HUDEP-2 (cell line): ENCODE measurements around the gene ATRIP.
"Not testable (repeated sequence)": the region's sequence is repeated elsewhere in the genome, so short reads cannot be mapped to it uniquely, and the experiment has no call there.

Experiments used
- DNase-seq, 76 experiments: peaks; one replicate each; lab custom pipeline; 2025; ENCODE audit not compliant: unreplicated experiment in 76 of 76; lab: John Stamatoyannopoulos, UW

The ATRIP gene

GRCh38 chr3:48466386-48467109 lies 20.0 kb downstream of the ATRIP start:
- peak in 10 of 76 experiments; percentile 5 to 42 (median 14) for DNase-seq

- DNase-seq, result no peak
Measured at GRCh38 chr3:48467110-48467454, 20.5 kb downstream of the ATRIP start.

GRCh38 chr3:48467473-48468267 lies 21.1 kb downstream of the ATRIP start:
- no peak for DNase-seq

- no peak for DNase-seq
Measured at GRCh38 chr3:48468329-48468731, 21.8 kb downstream of the ATRIP start.

- DNase-seq, result no peak
Measured at GRCh38 chr3:48469046-48469915, 22.7 kb downstream of the ATRIP start.

- peak in 6 of 76 experiments; percentile 12 to 30 (median 14) for DNase-seq
Measured at GRCh38 chr3:48470286-48470685, 23.7 kb downstream of the ATRIP start.

- peak in 46 of 76 experiments; percentile 7 to 84 (median 56) for DNase-seq
Measured at GRCh38 chr3:48472673-48472922, 26.1 kb downstream of the ATRIP start.

DNA sequence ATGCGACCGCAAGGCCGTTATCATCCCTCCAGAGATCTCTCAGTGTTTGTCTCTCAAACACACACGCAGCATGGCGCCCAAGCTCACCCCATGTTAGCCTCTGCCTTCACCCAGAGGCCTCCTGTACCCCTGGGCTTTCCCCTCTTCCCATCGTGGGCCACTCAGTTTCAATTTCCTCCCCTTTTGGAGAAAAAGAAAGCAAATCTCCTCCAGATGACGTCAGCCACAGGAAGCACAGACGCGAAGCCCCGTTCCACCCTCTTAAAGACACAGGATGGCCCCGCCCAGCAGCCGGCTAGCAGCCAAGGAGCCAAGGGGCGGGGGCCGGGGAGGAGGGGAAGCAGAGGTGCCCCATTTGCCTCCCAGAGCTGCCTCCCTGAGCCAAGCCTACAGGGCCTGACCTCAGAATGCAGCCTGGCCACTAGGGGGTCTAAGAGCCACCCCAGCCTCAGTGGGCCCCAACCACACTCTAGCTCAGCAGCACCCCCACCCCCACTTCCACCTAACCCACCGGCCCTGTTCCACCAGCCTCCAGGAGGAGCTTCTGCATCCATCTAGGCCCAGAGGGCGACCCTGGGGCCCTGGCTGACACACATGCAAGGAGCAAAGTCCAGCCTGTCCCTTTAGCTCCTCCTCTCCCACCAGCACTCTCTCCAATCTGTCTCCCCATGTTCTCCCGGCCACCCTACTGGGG lies 26.5 kb downstream of the ATRIP start:
- peak in 74 of 76 experiments; percentile 62 to 95 (median 91) for DNase-seq

- DNase-seq, result no peak
Measured at GRCh38 chr3:48473617-48473952, 27.0 kb downstream of the ATRIP start.

- not testable (repeated sequence) for DNase-seq
Measured at GRCh38 chr3:48474031-48474430, 27.5 kb downstream of the ATRIP start.

- DNase-seq, result no peak
Measured at GRCh38 chr3:48474619-48475018, 28.1 kb downstream of the ATRIP start.

- DNase-seq, result no peak
Measured at GRCh38 chr3:48475188-48475587, 28.7 kb downstream of the ATRIP start.

DNA sequence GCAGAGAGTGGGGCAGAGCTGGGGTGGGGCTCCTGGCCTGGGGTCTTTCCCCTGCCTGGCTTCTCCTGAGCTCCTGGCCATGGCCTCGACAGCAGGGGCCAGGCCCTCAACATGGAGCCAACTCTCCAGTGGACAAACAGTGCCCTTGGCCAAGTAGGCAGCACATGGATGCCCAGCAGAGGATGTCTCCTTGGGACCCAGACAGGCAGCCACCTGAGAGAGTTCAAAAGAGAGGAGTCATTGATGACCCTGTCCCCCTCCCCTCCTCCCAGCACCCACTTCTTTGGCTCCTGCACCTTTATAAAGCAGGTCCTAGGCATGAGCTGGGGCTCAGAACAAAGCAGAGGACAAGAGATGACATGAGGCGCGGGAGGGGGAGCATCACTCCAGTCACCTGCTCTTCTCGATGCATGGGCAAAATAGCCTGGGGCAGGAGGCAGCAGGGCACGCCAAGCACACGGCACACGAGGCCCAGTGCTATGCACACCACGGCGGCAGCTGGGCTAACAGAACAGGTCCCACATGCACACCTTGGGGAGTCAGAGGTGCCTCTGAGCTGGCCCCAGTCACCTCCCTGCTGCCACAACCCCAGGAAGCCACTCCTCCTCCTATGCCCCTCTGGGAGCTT lies 30.0 kb downstream of the ATRIP start:
- no peak for DNase-seq

GRCh38 chr3:48477959-48478520 lies 31.5 kb downstream of the ATRIP start:
- DNase-seq, result no peak

GRCh38 chr3:48478626-48479555 lies 32.4 kb downstream of the ATRIP start:
- DNase-seq, result no peak

- not testable (repeated sequence) for DNase-seq
Measured at GRCh38 chr3:48480891-48481290, 34.4 kb downstream of the ATRIP start.

DNA sequence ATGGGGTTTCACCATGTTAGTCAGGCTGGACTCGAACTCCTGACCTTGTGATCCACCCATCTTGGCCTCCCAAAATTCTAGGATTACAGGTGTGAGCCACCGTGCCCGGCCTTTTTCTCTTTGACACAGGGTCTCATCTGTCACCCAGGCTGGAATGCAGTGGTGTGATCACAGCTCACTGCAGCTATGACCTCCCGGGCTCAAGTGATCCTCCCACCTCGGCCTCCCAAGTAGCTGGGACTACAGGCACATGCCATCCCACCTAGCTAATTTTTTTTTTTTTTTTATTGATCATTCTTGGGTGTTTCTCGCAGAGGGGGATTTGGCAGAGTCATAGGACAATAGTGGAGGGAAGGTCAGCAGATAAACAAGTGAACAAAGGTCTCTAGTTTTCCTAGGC lies 36.3 kb downstream of the ATRIP start:
- not testable (repeated sequence) for DNase-seq

DNA sequence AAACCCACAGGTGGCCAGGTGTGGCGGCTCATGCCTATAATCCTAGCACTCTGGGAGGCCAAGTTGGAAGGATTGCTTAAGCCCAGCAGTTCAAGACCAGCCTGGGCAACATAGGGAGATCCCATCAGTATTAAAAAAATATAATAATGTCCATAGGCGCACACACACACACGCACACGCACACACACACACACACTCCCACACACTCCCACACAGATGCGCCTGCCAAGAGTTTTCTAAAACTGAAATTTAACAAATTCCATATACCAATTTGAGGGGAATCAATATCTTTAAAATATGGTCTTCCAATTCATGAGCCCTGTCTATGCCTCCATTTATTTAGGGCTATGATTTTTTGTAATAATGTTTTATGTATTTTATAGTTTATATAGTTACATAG lies 40.4 kb downstream of the ATRIP start:
- DNase-seq, result peak in 1 of 76 experiments; percentile 12
